Fibroblast of mammary gland (primary cell): ENCODE measurements around the gene LUZP2.

ENCODE experiments used
- DNase-seq: peaks from one replicate; pipeline ENCODE4 v3.0.0-alpha.2; 2010; ENCODE audit warnings: low read depth
- H3K4me3 ChIP-seq: 2 replicates; pipeline ENCODE4 v1.5.1; 2011; ENCODE audit warnings: low read depth, mild to moderate bottlenecking, low read length, moderate library complexity; ENCODE audit not compliant: control insufficient read depth
- TF ChIP-seq, protein P1 (sequence below): conservative IDR thresholded peaks from 2 replicates; pipeline ENCODE4 v1.5.1; 2011; ENCODE audit warnings: low read depth, low read length, inconsistent platforms; ENCODE audit not compliant: control insufficient read depth, insufficient read depth

The LUZP2 gene

GRCh38 chr11:24489477-24489876, 7.4 kb upstream of the LUZP2 start:
- TF ChIP-seq, protein P1, sequence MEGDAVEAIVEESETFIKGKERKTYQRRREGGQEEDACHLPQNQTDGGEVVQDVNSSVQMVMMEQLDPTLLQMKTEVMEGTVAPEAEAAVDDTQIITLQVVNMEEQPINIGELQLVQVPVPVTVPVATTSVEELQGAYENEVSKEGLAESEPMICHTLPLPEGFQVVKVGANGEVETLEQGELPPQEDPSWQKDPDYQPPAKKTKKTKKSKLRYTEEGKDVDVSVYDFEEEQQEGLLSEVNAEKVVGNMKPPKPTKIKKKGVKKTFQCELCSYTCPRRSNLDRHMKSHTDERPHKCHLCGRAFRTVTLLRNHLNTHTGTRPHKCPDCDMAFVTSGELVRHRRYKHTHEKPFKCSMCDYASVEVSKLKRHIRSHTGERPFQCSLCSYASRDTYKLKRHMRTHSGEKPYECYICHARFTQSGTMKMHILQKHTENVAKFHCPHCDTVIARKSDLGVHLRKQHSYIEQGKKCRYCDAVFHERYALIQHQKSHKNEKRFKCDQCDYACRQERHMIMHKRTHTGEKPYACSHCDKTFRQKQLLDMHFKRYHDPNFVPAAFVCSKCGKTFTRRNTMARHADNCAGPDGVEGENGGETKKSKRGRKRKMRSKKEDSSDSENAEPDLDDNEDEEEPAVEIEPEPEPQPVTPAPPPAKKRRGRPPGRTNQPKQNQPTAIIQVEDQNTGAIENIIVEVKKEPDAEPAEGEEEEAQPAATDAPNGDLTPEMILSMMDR = no peak

DNA sequence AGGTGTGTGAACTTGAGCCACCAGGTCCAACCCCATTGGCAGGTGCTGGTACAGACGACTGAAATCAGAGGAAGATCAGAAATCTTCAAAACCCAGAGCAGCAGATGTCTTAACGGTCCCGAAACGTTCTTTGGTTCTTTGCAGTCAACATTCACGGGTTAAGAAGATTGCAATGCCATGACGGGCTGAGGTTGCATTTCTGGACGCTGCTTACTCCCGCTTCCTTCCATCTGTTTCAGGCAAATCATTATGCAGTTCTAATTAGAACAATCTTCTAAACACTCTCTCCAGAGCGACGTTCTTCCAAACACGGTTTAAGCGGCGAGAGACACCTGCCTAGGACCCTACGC, 492 bp upstream of the LUZP2 start:
- TF ChIP-seq, protein P1 = no peak
- H3K4me3 ChIP-seq = peak overlapping the region; percentile 27
- DNase-seq = no peak

More at GRCh38 chr11:24489477-24489876, 7.4 kb upstream of the LUZP2 start:
- no peak overlapping the region for H3K4me3 ChIP-seq
- DNase-seq = no peak

DNA sequence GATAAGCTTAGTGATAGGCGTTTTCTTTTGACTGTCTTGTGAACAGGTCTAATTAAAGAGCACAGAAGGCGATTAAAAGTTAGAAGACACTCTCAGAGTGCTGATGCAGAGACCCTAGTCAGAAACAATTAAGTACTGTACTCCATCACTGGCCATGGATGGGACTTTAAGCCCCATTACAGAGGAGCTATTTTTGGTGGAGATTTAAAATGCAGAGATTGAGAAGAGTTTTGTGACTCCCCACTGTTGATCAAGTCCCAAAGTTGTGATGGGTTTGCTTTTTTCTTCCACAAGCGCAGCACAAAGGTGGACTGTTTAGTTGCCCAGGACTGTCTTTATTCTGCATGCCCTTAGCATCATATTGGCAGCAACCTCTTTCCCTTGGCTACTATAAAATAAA, 978 bp downstream of the LUZP2 start:
- DNase-seq = no peak
- TF ChIP-seq, protein P1 = no peak
- H3K4me3 ChIP-seq = no peak overlapping the region

- no peak for DNase-seq
- TF ChIP-seq, protein P1 = no peak
Observed at GRCh38 chr11:24502425-24502824, 5.6 kb downstream of the LUZP2 start.

DNA sequence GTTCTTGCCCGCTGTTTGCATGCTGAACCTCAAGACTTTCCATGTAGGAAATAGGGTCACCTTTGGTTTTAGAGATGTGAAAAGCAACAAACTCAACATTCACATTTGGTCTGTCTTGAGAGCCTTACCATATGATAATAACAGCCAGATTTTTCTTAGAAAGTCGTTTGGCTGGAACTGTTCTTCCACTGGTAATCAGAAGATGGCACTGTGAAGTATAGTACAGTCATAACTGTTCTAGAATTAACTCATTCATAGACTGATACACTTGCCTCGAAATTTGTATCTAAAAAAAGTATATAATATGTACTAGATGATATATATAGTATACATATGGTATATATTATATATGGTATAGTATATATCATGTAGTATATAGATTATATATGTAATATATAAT, 12.3 kb downstream of the LUZP2 start:
- no peak overlapping the region for H3K4me3 ChIP-seq
- no peak for DNase-seq
- TF ChIP-seq, protein P1 = no peak

More at GRCh38 chr11:24502425-24502824, 5.6 kb downstream of the LUZP2 start:
- H3K4me3 ChIP-seq = no peak overlapping the region

DNA sequence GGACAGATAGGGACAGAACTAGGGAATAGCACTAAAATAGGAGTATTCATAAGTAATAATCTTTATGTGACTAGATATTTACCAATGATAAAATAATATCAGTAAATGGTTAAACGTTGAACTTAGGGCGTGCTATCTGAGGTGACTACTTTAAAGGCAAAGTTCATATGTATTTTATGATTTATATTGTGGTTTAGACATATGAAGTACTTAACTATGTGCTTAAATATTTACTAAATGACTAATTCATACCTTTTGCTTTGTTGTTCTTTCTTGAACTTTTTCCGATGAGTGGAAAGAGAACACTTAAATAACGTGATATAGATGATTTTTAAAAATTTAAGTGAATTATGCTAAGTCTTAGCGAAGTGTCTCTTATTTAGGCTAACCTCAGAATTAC, 14.7 kb downstream of the LUZP2 start:
- H3K4me3 ChIP-seq = no peak overlapping the region
- TF ChIP-seq, protein P1 = no peak
- no peak for DNase-seq
